ENCODE results near the gene SLC44A1.

The SLC44A1 gene

DNA sequence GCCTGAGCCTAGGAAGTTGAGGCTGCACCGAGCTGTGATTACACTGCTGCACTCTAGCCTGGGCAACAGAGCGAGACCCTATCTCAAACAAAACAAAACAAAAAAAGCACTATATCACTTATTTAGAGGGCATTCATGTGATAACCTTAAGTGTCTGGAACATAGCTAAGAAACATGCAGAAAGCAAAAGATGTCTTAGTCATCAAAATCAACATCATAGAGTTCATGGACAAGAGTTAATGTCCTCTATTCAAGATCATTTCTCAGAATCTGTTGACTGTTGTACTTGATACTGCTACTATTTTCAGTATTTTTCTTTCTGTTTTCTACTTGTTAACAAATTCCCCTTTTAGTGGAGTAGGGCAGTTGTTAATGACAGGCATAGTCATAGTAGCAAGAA, 228.8 kb downstream of the SLC44A1 start:
- no peak for DNase-seq (ENCODE audit: low spot score)

- DNase-seq (ENCODE audit: low spot score): no peak
These were observed 230.9 kb downstream of the SLC44A1 start for GRCh38 chr9:105475302-105475701.

GRCh38 chr9:105479846-105480245, 235.4 kb downstream of the SLC44A1 start:
- DNase-seq (ENCODE audit: low spot score): no peak

DNA sequence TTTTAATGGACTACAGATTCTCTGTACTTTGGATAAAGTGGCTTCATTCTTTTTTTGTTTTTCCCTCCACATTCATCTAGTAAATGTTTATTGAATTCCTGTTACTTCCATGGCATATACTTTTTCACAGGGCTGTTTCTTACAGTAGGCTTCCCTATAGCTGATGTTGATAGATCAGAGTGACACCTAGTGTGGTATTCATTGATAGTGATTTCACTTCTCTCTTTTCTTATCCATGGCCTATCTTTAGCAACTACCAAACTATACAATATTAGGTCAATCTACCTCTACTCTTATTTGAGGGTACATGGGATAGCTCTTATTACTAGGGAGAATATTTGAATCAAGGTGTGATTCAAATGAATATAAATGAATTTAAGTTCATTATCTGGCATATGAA, 239.2 kb downstream of the SLC44A1 start:
- DNase-seq (ENCODE audit: low spot score): no peak

- DNase-seq (ENCODE audit: low spot score): no peak
These were observed 239.8 kb downstream of the SLC44A1 start for GRCh38 chr9:105484226-105484625.

GRCh38 chr9:105485131-105485530, 240.7 kb downstream of the SLC44A1 start:
- DNase-seq (ENCODE audit: low spot score): no peak
